HuH-7.5 (cell line): Measurements from ENCODE around the gene ITGA8.
"Not testable (repeated sequence)": the region's sequence is repeated elsewhere in the genome, so short reads cannot be mapped to it uniquely, and the experiment has no call there.

Source experiments
- DNase-seq: peaks from one replicate; pipeline ENCODE4 v3.0.0; 2011; ENCODE audit warnings: low spot score

The ITGA8 gene

GRCh38 chr10:15719899-15720634, at the start of gene ITGA8:
TSS of gene ITGA8 (minus strand) at chr10:15719922. CDS start at chr10:15719771, 151 bp downstream.
- no peak for DNase-seq

- no peak for DNase-seq
Measured at GRCh38 chr10:15764892-15765454, 45.3 kb upstream of the ITGA8 start.

DNA sequence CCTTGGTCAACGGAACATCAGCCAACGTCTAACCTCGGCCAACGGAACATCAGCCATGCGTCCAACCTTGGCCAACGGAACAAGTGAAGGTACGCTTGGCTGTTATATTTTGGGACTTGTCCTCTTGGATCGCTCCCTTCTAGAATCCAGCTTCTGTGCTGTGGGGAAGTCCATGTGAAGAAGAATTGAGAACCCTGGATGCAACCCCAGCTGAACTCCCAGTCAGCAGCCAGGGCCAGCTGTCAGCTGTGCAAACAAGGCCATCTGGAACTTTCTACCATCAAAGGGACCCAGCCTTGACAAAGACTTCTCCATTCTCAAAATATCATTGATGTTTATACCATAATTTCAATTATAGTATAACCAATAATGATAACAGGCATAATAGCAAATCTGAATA, 43.3 kb upstream of the ITGA8 start:
- no peak for DNase-seq

DNA sequence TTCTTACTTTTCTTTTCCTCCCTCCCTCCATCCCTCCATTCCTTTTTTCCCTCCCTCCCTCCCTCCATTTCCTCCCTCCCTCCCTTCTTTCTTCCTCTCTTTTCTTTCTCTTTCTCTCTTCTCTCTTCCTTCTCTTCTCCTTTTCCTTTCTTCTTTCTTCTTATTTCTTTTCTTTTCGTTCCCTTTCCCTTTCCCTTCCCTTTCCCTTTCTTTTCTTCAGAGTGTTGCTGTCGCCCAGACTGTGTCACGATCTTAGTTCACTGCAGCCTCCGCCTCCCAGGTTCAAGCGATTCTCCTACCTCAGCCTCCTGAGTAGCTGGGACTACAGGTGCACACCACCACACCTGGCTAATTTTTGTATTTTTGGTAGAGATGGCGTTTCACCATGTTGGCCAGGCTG, 42.5 kb upstream of the ITGA8 start:
- not testable (repeated sequence) for DNase-seq

GRCh38 chr10:15761224-15761623, 41.5 kb upstream of the ITGA8 start:
- not testable (repeated sequence) for DNase-seq

- no peak for DNase-seq
Measured at GRCh38 chr10:15760681-15761080, 41.0 kb upstream of the ITGA8 start.

DNA sequence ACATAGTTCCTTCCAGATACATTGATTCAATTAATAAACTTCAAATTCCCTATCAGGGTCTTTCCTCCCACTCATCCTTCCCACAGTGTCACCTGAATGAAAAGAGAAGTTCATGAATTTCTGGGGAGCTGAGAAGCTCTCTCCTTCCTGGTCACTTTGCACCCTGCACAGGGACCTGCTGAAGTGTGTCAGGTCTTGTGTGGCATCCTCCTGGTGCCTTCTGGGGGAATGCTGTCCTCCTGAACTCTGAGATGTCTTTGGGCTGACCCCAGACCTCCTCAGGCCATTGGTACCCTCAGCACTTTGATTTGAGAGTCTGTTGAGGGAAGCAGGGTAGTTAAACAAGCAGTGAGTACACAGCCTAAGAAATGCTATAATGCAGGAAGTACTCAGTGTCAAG, 39.5 kb upstream of the ITGA8 start:
- no peak for DNase-seq

- DNase-seq: no peak
Measured at GRCh38 chr10:15758618-15759017, 38.9 kb upstream of the ITGA8 start.

- DNase-seq: no peak
Measured at GRCh38 chr10:15754937-15755336, 35.2 kb upstream of the ITGA8 start.

GRCh38 chr10:15751046-15751445, 31.3 kb upstream of the ITGA8 start:
- DNase-seq: no peak

GRCh38 chr10:15748126-15748525, 28.4 kb upstream of the ITGA8 start:
- DNase-seq: no peak

DNA sequence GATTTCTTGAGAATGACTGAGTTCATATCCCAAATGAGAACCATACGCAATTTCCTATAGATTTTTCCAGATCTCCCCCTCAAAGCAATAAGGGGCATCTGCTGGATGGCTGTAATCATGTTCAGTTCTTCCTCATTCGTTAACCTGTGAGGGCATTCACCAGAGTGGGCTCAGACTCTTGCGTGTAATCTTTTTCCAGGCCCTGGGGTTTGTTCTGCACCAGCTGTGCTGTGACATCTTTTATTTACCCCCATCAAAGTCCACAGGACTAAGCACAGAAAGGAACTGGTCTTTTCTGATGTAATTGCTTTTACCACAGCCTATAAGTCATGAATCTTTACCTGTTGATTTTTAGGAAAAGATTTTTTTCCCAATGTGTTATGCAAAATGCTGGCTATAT, 27.9 kb upstream of the ITGA8 start:
- no peak for DNase-seq

DNA sequence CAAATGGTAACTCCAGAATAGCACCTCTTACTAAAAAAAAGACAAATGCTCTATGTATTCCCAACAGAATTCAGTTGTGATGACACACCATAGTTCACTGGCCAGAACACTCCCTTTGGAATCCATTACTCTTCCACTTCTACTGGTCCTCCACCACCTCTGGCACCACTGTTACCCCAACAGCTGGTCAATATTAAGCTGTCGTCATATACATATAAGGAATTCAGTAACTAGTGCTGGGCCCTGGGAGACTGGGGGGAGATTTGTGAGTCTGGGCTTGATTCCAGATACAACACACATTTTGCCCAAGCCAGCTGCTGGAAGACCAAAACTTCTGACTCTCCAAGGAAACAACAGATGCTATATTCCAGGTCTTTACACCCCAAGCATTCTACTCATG, 26.0 kb upstream of the ITGA8 start:
- DNase-seq: no peak

DNA sequence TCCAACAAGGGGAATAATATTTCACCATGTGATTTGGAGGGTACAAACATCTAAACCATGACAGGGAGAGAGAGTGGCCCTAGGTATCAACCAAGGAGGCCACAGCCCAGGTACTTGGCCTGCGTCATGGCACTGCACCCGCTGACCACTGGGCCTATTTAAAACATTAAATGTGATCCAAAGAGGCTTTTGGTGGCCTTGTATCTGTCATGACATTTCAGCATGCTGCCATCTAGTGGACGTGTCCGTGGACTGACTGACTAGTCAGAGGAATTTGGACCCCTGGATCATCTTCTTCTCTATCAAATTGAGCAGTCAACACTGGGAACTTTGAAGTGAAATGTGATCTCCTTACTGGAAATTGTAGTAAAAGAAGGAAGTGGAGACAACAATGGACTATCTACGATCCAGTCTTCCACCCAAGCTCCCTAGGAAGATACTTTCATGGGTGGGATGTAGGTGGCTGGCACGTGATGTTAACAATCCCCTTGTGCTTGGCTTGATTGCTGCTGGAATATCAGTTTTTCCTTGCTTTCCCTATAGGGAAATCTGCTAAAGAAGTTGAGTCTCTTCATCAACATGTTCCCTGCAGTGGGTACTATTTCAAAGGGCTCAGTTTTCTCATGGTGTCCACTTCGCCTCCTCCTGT, 24.6 kb upstream of the ITGA8 start:
- DNase-seq: peak; percentile 20

- no peak for DNase-seq
Measured at GRCh38 chr10:15743443-15743842, 23.7 kb upstream of the ITGA8 start.

- DNase-seq: no peak
Measured at GRCh38 chr10:15742836-15743235, 23.1 kb upstream of the ITGA8 start.

DNA sequence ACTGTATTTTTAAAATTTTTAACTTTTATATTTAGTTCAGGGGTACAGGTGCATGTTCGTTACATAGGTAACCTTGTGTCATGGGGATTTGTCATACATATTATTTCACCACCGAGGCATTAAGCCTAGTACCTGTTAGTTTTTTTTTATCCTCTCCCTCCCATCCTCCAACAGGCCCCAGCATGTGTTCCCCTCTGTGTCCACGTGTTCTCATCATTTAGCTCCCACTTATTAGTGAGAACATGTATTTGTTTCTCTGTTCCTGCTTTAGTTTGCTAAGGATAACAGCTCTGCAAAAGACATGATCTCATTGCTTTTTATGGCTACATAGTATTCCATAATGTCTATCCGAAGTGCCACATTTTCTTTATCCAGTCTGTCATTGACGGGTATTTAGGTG, 22.4 kb upstream of the ITGA8 start:
- no peak for DNase-seq

DNA sequence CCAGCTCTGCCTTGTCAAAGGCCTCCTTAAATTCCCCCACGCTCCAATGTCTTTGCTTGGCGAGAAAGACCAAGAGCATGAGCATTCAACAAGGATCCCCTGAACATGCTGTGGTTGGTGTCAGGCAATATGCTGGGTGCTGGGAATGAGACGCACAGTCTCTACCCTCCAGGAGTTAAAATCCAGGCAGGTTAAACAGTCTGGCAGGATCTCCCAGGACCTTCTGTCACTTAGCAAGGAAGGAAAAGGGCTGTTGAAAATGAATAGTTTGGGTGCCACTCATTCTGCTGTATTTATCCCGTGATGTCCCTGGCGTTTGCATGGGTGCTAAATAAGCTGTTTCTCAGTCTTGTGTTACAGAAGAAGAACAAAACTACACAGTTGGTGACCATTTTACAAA, 21.9 kb upstream of the ITGA8 start:
- no peak for DNase-seq

DNA sequence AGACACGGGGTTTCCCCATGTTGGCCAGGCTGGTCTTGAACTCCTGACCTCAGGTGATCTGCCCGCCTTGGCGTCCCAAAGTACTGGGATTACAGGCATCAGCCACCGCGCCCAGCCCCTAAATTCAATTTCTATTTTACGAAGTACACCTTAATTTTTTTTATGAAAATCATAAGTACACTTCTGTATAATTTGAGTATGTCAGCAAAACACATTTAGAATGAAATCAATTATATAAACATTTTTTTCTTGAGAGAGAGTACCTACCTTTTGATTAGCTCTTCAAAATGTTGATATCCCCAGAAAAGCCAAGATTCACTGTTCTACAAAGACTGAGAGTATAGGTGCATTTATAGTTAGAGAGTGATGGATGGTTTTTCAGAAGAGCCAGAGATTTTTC, 20.5 kb upstream of the ITGA8 start:
- DNase-seq: no peak

GRCh38 chr10:15739254-15739970, 19.7 kb upstream of the ITGA8 start:
- DNase-seq: no peak

- no peak for DNase-seq
Measured at GRCh38 chr10:15738270-15738925, 18.7 kb upstream of the ITGA8 start.

- no peak for DNase-seq
Measured at GRCh38 chr10:15737656-15738055, 17.9 kb upstream of the ITGA8 start.
